Colonic mucosa (tissue), 4 donors: ENCODE results near the gene ZNF468. TPM values are rescaled to one million over a fixed set of nuclear protein-coding genes. Genes with fewer than 3 reads are reported as not detected.
"Not testable (repeated sequence)": the region's sequence is repeated elsewhere in the genome, so short reads cannot be mapped to it uniquely, and the experiment has no call there.

Experiments used
- DNase-seq: peaks from one replicate; pipeline ENCODE4 v3.0.0-alpha.2; 2020
- H3K27ac ChIP-seq: fragments of 200-600 bp; one replicate; pipeline ENCODE4 v1.8.0; 2021
- H3K27me3 ChIP-seq: fragments of 200-600 bp; one replicate; pipeline ENCODE4 v1.8.0; 2021
- H3K36me3 ChIP-seq: fragments of 200-600 bp; one replicate; pipeline ENCODE4 v1.8.0; 2021
- H3K4me1 ChIP-seq: fragments of 200-600 bp; one replicate; pipeline ENCODE4 v1.8.0; 2021; ENCODE audit warnings: mild to moderate bottlenecking
- H3K4me3 ChIP-seq: fragments of 200-600 bp; one replicate; pipeline ENCODE4 v1.8.0; 2021
- H3K9ac ChIP-seq, 2 donors: one replicate each; pipeline ENCODE4 v1.7.0; 2013; ENCODE audit warnings: control low read depth in 2 of 2, low read depth in 2 of 2, low read length in 2 of 2
- H3K9me3 ChIP-seq: fragments of 200-600 bp; one replicate; pipeline ENCODE4 v1.8.0; 2021
- intact Hi-C: fragments of 100-400 bp; cut with DNase I; formaldehyde crosslinking; loops from one replicate; pipeline ENCODE4 v1.14.1; 2022
- total RNA-seq, 2 donors: library from RNA; stranded (reverse); fragmentation: NEBNext Ultra II Directional in 1 of 2; extraction: Animal tissue kit (Norgen Biotek cat#: 25700) in 1 of 2; gene quantifications; one replicate each; pipeline ENCODE4 v1.2.1, GENCODE V29; 2021
- TF ChIP-seq, protein P1 (sequence below): fragments of 200-600 bp; IDR thresholded peaks from one replicate; pipeline ENCODE4 v1.8.0; 2022; ENCODE audit warnings: antibody characterized with exemption, mild to moderate bottlenecking
- donor health status: healthy.
- donor health status: DM: no; HTN: no; CAD: no.
- donor health status: DM: no; HTN: no; CAD: no.

ZNF468 gene
- total RNA-seq, 2 donors from 2014 or later: 17.1 to 25.8 TPM

DNA sequence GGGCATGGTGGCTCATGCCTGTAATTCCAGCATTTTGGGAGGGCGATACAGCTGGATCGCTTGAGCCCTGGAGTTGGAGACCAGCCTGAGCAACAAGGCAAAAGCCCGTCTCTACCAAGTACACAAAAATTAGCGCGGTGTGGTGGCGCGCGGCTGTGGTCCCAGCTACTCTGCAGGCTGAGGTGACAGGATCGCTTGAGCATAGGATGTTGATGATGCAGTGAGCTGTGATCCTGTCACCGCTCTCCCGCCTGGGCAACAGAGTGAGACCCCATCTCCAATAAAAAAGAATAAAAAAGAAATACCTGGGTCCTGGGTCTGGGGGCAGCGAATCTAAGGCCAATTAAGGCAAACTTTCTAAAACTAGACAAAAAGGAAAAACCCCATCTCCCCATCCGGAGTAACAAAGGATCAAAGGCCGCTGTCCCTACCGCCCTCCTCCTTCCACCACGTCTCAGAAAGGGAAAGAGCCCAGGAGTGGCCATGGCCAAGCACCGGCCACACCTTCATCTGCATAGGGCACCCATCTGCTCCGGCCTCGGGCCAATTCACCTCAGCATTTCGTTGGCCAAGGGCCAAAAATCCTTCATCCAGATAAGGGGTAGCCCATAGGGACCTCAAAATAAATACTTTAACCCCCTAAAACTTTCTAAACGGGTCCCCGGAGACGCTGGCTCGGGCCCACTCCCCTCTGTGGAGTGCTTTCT lies 39.2 kb upstream of the ZNF468 start:
- Histone ChIP-seq H3K27ac (peak overlapping the region; percentile 96), H3K36me3 (no peaks in the 10 kb centered on the region), H3K4me3 (peak overlapping the region; percentile 78), H3K9ac (peak overlapping the region; percentile 77 to 88), H3K9me3 (no peaks in the 10 kb centered on the region), H3K27me3 (no peaks in the 10 kb centered on the region), H3K4me1 (no peaks in the 10 kb centered on the region)
- intact Hi-C loops: no loop called here
- peak; percentile 82 for DNase-seq
- TF ChIP-seq, protein P1, sequence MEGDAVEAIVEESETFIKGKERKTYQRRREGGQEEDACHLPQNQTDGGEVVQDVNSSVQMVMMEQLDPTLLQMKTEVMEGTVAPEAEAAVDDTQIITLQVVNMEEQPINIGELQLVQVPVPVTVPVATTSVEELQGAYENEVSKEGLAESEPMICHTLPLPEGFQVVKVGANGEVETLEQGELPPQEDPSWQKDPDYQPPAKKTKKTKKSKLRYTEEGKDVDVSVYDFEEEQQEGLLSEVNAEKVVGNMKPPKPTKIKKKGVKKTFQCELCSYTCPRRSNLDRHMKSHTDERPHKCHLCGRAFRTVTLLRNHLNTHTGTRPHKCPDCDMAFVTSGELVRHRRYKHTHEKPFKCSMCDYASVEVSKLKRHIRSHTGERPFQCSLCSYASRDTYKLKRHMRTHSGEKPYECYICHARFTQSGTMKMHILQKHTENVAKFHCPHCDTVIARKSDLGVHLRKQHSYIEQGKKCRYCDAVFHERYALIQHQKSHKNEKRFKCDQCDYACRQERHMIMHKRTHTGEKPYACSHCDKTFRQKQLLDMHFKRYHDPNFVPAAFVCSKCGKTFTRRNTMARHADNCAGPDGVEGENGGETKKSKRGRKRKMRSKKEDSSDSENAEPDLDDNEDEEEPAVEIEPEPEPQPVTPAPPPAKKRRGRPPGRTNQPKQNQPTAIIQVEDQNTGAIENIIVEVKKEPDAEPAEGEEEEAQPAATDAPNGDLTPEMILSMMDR: no peak

GRCh38 chr19:52891336-52891735 lies 33.9 kb upstream of the ZNF468 start:
- Histone ChIP-seq H3K27ac (no peak overlapping the region), H3K4me3 (no peak overlapping the region), H3K9me3 (no peaks in the 10 kb centered on the region), H3K27me3 (no peaks in the 10 kb centered on the region), H3K4me1 (no peaks in the 10 kb centered on the region), H3K36me3 (no peaks in the 10 kb centered on the region), H3K9ac (no peak overlapping the region)
- DNase-seq: no peak
- intact Hi-C loops: no loop called here
- TF ChIP-seq, protein P1: no peak

DNA sequence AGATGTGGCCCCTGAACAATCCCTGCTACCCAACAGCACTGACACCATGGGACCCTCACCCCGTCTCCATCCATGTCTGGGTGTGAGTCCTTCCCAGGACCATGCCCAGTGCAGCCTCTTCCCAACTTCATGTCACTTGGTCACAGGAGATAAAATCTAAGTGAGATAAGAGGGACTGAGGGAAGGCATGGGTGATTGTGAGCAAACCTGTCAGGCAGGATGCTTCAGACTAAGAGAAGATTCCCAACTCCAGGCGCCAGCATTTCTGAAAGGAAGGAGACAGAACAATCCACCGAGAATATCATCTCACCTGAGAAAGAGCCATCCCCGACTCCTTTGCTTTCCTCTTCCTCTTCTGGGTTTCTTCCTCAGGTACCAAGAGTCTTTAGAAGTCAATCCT lies 32.5 kb upstream of the ZNF468 start:
- Histone ChIP-seq H3K4me3 (no peak overlapping the region), H3K27ac (no peak overlapping the region), H3K4me1 (no peaks in the 10 kb centered on the region), H3K9me3 (no peaks in the 10 kb centered on the region), H3K36me3 (no peaks in the 10 kb centered on the region), H3K27me3 (no peaks in the 10 kb centered on the region), H3K9ac (no peak overlapping the region)
- TF ChIP-seq, protein P1: no peak
- no peak for DNase-seq
- intact Hi-C loops: no loop called here

DNA sequence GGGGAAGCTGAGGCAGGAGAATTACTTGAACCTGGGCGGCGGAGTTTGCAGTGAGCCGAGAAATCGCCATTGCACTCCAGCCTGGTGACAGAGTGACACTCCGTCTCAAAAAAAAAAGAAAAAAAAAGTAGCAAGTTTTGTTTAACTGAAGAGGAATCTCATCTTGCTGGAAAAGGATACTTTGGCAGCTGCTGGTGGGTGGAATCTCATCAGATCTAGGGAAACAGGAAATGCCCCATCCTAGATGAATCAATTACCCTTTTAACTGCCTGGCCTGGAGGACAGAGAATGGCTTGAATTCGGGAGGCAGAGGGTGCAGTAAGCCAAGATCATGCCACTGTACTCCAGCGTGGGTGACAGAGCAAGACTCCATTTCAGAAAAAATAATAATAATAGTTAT lies 31.7 kb upstream of the ZNF468 start:
- TF ChIP-seq, protein P1: no peak

DNA sequence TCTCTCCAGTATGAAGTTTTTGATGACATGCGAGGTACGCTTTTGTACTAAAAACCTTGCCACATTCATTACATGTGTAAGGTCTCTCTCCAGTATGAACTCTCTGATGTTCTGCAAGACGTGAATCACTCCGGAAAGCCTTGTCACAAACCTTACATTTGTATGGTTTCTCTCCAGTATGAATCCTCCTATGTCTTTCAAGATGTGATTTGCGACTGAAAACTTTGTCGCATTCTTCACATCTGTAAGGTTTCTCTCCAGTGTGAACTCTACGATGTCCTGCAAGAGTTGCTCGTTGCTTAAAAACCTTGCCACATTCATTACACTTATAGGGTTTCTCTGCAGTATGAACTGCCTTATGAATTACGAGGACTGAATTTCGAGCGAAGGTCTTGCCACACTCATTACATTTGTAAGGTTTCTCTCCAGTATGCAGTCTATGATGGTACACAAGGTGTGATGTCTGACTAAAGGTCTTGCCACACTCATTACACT lies 23.5 kb upstream of the ZNF468 start:
- H3K27me3 ChIP-seq: no peaks in the 10 kb centered on the region
- intact Hi-C loops: no loop called here
- H3K36me3 ChIP-seq: peaks cover 11% of the 10 kb centered on the region
- TF ChIP-seq, protein P1: no peak
- no peak overlapping the region for H3K27ac ChIP-seq
- no peak overlapping the region for H3K9ac ChIP-seq
- no peak overlapping the region for H3K4me3 ChIP-seq
- no peak for DNase-seq
- peaks cover 4% of the 10 kb centered on the region for H3K9me3 ChIP-seq
- H3K4me1 ChIP-seq: no peaks in the 10 kb centered on the region

More for the DNA sequence above, 31.7 kb upstream of the ZNF468 start:
- Histone ChIP-seq H3K4me3 (no peak overlapping the region), H3K36me3 (no peaks in the 10 kb centered on the region), H3K27me3 (no peaks in the 10 kb centered on the region), H3K4me1 (no peaks in the 10 kb centered on the region), H3K9ac (no peak overlapping the region), H3K27ac (no peak overlapping the region), H3K9me3 (no peaks in the 10 kb centered on the region)
- no peak for DNase-seq
- intact Hi-C loops: no loop called here

GRCh38 chr19:52872996-52873395 lies 15.6 kb upstream of the ZNF468 start:
- H3K27ac ChIP-seq, H3K9ac ChIP-seq, H3K36me3 ChIP-seq, H3K27me3 ChIP-seq, H3K4me3 ChIP-seq, DNase-seq, H3K9me3 ChIP-seq, H3K4me1 ChIP-seq, intact Hi-C loops: not testable (repeated sequence)
